ENCODE measurements around the gene KRT14.

GRCh38 chr17:41593306-41593981 lies 6.7 kb upstream of the KRT14 start:
- TF ChIP-seq, protein P1, sequence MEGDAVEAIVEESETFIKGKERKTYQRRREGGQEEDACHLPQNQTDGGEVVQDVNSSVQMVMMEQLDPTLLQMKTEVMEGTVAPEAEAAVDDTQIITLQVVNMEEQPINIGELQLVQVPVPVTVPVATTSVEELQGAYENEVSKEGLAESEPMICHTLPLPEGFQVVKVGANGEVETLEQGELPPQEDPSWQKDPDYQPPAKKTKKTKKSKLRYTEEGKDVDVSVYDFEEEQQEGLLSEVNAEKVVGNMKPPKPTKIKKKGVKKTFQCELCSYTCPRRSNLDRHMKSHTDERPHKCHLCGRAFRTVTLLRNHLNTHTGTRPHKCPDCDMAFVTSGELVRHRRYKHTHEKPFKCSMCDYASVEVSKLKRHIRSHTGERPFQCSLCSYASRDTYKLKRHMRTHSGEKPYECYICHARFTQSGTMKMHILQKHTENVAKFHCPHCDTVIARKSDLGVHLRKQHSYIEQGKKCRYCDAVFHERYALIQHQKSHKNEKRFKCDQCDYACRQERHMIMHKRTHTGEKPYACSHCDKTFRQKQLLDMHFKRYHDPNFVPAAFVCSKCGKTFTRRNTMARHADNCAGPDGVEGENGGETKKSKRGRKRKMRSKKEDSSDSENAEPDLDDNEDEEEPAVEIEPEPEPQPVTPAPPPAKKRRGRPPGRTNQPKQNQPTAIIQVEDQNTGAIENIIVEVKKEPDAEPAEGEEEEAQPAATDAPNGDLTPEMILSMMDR (IDR thresholded peaks at IDR 0.05): no peak
- TF ChIP-seq POLR2AphosphoS5 (IDR thresholded peaks at IDR 0.05): no peak
- no peak for TF ChIP-seq POLR2A (IDR thresholded peaks at IDR 0.05; ENCODE audit: low read depth)
